HEK293 (cell line): ENCODE measurements around the gene APOBR.
"Not testable (repeated sequence)": the region's sequence is repeated elsewhere in the genome, so short reads cannot be mapped to it uniquely, and the experiment has no call there.

Experiments
- CTCF ChIP-seq: fragments of 450-650 bp; formaldehyde crosslinking; IDR thresholded peaks from 2 replicates; pipeline ENCODE4 v1.5.1; 2016; ENCODE audit warnings: missing biosample characterization, missing genetic modification characterization
- SALL2 ChIP-seq: fragments of 450-650 bp; formaldehyde crosslinking; IDR thresholded peaks from 2 replicates; pipeline ENCODE4 v1.5.0; 2017; ENCODE audit warnings: missing biosample characterization, mild to moderate bottlenecking, missing genetic modification characterization, borderline replicate concordance
- TCF7L2 ChIP-seq: IDR thresholded peaks from 2 replicates; pipeline ENCODE4 v1.6.1; 2011; ENCODE audit warnings: low read depth, mild to moderate bottlenecking, inconsistent platforms, low read length, moderate library complexity, borderline replicate concordance
- TSHZ1 ChIP-seq: fragments of 450-650 bp; formaldehyde crosslinking; IDR thresholded peaks from 2 replicates; pipeline ENCODE4 v1.5.1; 2016; ENCODE audit warnings: missing biosample characterization, missing genetic modification characterization, borderline replicate concordance
- ZNF16 ChIP-seq: fragments of 450-650 bp; formaldehyde crosslinking; IDR thresholded peaks from 2 replicates; pipeline ENCODE4 v1.5.1; 2016; ENCODE audit warnings: low read depth, missing biosample characterization, missing genetic modification characterization
- ZNF2 ChIP-seq: fragments of 450-650 bp; formaldehyde crosslinking; IDR thresholded peaks from 2 replicates; pipeline ENCODE4 v1.5.1; 2016; ENCODE audit warnings: missing biosample characterization, missing genetic modification characterization
- ZNF629 ChIP-seq: fragments of 450-650 bp; formaldehyde crosslinking; IDR thresholded peaks from 2 replicates; pipeline ENCODE4 v1.5.1; 2017; ENCODE audit warnings: missing biosample characterization, missing genetic modification characterization
- ZNF670 ChIP-seq: fragments of 450-650 bp; formaldehyde crosslinking; IDR thresholded peaks from 2 replicates; pipeline ENCODE4 v1.5.1; 2016; ENCODE audit warnings: missing biosample characterization, missing genetic modification characterization, low read depth
- TF ChIP-seq, protein P1 (sequence below): fragments of 450-650 bp; formaldehyde crosslinking; IDR thresholded peaks from 2 replicates; pipeline ENCODE4 v1.5.1; 2016; ENCODE audit warnings: missing biosample characterization, missing genetic modification characterization
- TF ChIP-seq, protein P2 (sequence below): fragments of 450-650 bp; formaldehyde crosslinking; IDR thresholded peaks from 2 replicates; pipeline ENCODE4 v1.5.1; 2017; ENCODE audit warnings: missing biosample characterization, missing genetic modification characterization
- TF ChIP-seq, protein P3 (sequence below): fragments of 450-650 bp; formaldehyde crosslinking; IDR thresholded peaks from 2 replicates; pipeline ENCODE4 v1.5.1; 2016; ENCODE audit warnings: missing biosample characterization, missing genetic modification characterization
- TF ChIP-seq, protein P4 (sequence below): fragments of 450-650 bp; formaldehyde crosslinking; conservative IDR thresholded peaks from 2 replicates; pipeline ENCODE4 v1.5.1; 2016; ENCODE audit warnings: low read depth, missing biosample characterization, missing genetic modification characterization

DNA sequence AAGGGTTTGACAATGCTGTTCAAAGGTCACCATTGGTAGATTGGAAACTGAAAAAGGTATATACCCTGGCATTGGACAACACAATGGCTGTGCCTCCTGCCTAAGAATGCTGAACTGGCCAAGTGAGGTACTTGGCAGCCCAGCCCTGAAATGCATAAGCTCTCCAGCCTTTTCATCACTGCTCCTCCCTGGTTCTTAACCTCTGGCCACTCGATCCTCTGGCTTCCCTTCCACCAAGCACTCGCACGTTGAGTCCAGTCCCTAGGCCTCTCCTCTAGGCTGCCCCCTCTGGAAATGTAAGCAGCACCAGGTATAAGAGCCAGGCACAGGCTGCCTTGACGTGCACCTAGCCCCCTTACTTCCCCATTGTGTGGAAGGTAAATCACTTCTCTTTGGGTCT lies 48.1 kb upstream of the APOBR start:
- not testable (repeated sequence) for TF ChIP-seq TCF7L2; ZNF16; ZNF629; CTCF (tag by site-specific recombination); SALL2 (tag by site-specific recombination); ZNF2; ZNF670 (tag by site-specific recombination); TSHZ1 (tag by site-specific recombination)
- TF ChIP-seq, protein P1, sequence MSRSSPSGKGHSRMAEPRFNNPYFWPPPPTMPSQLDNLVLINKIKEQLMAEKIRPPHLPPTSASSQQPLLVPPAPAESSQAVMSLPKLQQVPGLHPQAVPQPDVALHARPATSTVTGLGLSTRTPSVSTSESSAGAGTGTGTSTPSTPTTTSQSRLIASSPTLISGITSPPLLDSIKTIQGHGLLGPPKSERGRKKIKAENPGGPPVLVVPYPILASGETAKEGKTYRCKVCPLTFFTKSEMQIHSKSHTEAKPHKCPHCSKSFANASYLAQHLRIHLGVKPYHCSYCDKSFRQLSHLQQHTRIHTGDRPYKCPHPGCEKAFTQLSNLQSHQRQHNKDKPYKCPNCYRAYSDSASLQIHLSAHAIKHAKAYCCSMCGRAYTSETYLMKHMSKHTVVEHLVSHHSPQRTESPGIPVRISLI (tag by site-specific recombination) = not testable (repeated sequence)
- TF ChIP-seq, protein P2, sequence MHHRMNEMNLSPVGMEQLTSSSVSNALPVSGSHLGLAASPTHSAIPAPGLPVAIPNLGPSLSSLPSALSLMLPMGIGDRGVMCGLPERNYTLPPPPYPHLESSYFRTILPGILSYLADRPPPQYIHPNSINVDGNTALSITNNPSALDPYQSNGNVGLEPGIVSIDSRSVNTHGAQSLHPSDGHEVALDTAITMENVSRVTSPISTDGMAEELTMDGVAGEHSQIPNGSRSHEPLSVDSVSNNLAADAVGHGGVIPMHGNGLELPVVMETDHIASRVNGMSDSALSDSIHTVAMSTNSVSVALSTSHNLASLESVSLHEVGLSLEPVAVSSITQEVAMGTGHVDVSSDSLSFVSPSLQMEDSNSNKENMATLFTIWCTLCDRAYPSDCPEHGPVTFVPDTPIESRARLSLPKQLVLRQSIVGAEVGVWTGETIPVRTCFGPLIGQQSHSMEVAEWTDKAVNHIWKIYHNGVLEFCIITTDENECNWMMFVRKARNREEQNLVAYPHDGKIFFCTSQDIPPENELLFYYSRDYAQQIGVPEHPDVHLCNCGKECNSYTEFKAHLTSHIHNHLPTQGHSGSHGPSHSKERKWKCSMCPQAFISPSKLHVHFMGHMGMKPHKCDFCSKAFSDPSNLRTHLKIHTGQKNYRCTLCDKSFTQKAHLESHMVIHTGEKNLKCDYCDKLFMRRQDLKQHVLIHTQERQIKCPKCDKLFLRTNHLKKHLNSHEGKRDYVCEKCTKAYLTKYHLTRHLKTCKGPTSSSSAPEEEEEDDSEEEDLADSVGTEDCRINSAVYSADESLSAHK (tag by site-specific recombination) = not testable (repeated sequence)
- TF ChIP-seq, protein P3, sequence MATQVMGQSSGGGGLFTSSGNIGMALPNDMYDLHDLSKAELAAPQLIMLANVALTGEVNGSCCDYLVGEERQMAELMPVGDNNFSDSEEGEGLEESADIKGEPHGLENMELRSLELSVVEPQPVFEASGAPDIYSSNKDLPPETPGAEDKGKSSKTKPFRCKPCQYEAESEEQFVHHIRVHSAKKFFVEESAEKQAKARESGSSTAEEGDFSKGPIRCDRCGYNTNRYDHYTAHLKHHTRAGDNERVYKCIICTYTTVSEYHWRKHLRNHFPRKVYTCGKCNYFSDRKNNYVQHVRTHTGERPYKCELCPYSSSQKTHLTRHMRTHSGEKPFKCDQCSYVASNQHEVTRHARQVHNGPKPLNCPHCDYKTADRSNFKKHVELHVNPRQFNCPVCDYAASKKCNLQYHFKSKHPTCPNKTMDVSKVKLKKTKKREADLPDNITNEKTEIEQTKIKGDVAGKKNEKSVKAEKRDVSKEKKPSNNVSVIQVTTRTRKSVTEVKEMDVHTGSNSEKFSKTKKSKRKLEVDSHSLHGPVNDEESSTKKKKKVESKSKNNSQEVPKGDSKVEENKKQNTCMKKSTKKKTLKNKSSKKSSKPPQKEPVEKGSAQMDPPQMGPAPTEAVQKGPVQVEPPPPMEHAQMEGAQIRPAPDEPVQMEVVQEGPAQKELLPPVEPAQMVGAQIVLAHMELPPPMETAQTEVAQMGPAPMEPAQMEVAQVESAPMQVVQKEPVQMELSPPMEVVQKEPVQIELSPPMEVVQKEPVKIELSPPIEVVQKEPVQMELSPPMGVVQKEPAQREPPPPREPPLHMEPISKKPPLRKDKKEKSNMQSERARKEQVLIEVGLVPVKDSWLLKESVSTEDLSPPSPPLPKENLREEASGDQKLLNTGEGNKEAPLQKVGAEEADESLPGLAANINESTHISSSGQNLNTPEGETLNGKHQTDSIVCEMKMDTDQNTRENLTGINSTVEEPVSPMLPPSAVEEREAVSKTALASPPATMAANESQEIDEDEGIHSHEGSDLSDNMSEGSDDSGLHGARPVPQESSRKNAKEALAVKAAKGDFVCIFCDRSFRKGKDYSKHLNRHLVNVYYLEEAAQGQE (tag by site-specific recombination) = not testable (repeated sequence)
- TF ChIP-seq, protein P4, sequence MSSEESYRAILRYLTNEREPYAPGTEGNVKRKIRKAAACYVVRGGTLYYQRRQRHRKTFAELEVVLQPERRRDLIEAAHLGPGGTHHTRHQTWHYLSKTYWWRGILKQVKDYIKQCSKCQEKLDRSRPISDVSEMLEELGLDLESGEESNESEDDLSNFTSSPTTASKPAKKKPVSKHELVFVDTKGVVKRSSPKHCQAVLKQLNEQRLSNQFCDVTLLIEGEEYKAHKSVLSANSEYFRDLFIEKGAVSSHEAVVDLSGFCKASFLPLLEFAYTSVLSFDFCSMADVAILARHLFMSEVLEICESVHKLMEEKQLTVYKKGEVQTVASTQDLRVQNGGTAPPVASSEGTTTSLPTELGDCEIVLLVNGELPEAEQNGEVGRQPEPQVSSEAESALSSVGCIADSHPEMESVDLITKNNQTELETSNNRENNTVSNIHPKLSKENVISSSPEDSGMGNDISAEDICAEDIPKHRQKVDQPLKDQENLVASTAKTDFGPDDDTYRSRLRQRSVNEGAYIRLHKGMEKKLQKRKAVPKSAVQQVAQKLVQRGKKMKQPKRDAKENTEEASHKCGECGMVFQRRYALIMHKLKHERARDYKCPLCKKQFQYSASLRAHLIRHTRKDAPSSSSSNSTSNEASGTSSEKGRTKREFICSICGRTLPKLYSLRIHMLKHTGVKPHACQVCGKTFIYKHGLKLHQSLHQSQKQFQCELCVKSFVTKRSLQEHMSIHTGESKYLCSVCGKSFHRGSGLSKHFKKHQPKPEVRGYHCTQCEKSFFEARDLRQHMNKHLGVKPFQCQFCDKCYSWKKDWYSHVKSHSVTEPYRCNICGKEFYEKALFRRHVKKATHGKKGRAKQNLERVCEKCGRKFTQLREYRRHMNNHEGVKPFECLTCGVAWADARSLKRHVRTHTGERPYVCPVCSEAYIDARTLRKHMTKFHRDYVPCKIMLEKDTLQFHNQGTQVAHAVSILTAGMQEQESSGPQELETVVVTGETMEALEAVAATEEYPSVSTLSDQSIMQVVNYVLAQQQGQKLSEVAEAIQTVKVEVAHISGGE (tag by site-specific recombination) = not testable (repeated sequence)
